H1 (cell line): ENCODE data around the gene PGM1. TPM values are rescaled to one million over a fixed set of nuclear protein-coding genes. Genes with fewer than 3 reads are reported as not detected.

ENCODE experiments used
- ATF3 ChIP-seq: IDR thresholded peaks from 2 replicates; pipeline ENCODE4 v1.6.1; 2011; ENCODE audit warnings: low read depth, mild to moderate bottlenecking, low read length; ENCODE audit not compliant: insufficient read depth
- CHD7 ChIP-seq: fragments of 300-600 bp; sonication (generic); IDR thresholded peaks from 2 replicates; pipeline ENCODE4 v1.7.1; 2012; ENCODE audit warnings: low read length, moderate library complexity, mild to moderate bottlenecking, inconsistent platforms; ENCODE audit not compliant: insufficient replicate concordance
- KDM4A ChIP-seq: IDR thresholded peaks from one replicate; pipeline ENCODE4 v1.7.1; 2012; ENCODE audit warnings: low read depth, mild to moderate bottlenecking, moderate library complexity, low read length, inconsistent platforms; ENCODE audit not compliant: severe bottlenecking
- NRF1 ChIP-seq: IDR thresholded peaks from 2 replicates; pipeline ENCODE4 v1.6.1; 2011; ENCODE audit warnings: mild to moderate bottlenecking, low read depth, low read length, improper control_type of control experiment
- POLR2A ChIP-seq, 2 experiments: IDR thresholded peaks; 1 replicate in 1 of 2; 2 replicates in 1 of 2; pipeline ENCODE4 v1.6.1; 2011; ENCODE audit warnings: low read depth in 2 of 2, low read length in 2 of 2, mild to moderate bottlenecking in 2 of 2; ENCODE audit errors: control extremely low read depth in 1 of 2
- polyA plus RNA-seq, 7 experiments: library from polyadenylated mRNA; depleted of rRNA in 3 of 7; stranded (reverse) in 5 of 7; unstranded in 2 of 7; fragments of >200 nt in 5 of 7; fragments of 200-250 nt in 2 of 7; gene quantifications; 1 replicate in 5 of 7; 2 replicates in 1 of 7; 4 replicates in 1 of 7; pipeline versions ENCODE4 v1.2.1 to v1.2.3, GENCODE V29; 2011 to 2013; ENCODE audit warnings: missing spikeins in 2 of 7, mixed read lengths in 2 of 7
- total RNA-seq: library from RNA; stranded (reverse); fragmentation: NEBNext Ultra II Directional; extraction: Animal tissue kit (Norgen Biotek cat#: 25700); gene quantifications from 2 replicates; pipeline ENCODE4 v1.2.1, GENCODE V29; 2021

Gene PGM1
- total and polyA plus RNA-seq, 2 of the 8 experiments (the other 6 are each of a cell fraction or from before 2014, with no cell fraction given) = 33.0 to 65.4 TPM

GRCh38 chr1:63686696-63687095 is 93.5 kb downstream of the PGM1 start (continued):
- TF ChIP-seq CHD7 = no peak
- TF ChIP-seq NRF1 = no peak
- no peak for TF ChIP-seq POLR2A (IDR thresholded peaks at IDR 0.05; ENCODE audit: control extremely low read depth in 1 of 2, low read depth in 2 of 2, low read length in 2 of 2)
- no peak for TF ChIP-seq ATF3
- TF ChIP-seq KDM4A = no peak
- TF ChIP-seq, all 59 proteins: peak for 0
